Measurements from ENCODE around the gene KIF14. TPM values are rescaled to one million over a fixed set of nuclear protein-coding genes. Genes with fewer than 3 reads are reported as not detected.

The KIF14 gene, protein sequence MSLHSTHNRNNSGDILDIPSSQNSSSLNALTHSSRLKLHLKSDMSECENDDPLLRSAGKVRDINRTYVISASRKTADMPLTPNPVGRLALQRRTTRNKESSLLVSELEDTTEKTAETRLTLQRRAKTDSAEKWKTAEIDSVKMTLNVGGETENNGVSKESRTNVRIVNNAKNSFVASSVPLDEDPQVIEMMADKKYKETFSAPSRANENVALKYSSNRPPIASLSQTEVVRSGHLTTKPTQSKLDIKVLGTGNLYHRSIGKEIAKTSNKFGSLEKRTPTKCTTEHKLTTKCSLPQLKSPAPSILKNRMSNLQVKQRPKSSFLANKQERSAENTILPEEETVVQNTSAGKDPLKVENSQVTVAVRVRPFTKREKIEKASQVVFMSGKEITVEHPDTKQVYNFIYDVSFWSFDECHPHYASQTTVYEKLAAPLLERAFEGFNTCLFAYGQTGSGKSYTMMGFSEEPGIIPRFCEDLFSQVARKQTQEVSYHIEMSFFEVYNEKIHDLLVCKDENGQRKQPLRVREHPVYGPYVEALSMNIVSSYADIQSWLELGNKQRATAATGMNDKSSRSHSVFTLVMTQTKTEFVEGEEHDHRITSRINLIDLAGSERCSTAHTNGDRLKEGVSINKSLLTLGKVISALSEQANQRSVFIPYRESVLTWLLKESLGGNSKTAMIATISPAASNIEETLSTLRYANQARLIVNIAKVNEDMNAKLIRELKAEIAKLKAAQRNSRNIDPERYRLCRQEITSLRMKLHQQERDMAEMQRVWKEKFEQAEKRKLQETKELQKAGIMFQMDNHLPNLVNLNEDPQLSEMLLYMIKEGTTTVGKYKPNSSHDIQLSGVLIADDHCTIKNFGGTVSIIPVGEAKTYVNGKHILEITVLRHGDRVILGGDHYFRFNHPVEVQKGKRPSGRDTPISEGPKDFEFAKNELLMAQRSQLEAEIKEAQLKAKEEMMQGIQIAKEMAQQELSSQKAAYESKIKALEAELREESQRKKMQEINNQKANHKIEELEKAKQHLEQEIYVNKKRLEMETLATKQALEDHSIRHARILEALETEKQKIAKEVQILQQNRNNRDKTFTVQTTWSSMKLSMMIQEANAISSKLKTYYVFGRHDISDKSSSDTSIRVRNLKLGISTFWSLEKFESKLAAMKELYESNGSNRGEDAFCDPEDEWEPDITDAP (N-terminal part only)
- total RNA-seq (ENCODE audit: low replicate concordance): 39.0 and 60.2 TPM in 2 replicates

GRCh38 chr1:200620273-200621131, at the start of gene KIF14:
Gene KIF14, minus strand, starts transcription at chr1:200620751. Its CDS starts 2,028 bp downstream, at chr1:200618723.
- Histone ChIP-seq H3K9me3 (ENCODE audit: low read depth) (no peaks in the 10 kb centered on the region), H4K20me1 (ENCODE audit: low read depth) (no peaks in the 10 kb centered on the region), H3K27ac (no peak within 1 kb of the TSS), H3K9ac (peak within 1 kb of the TSS; percentile 71), H3K79me2 (ENCODE audit: low read depth) (peaks cover 46% of the 10 kb centered on the region), H3F3A (ENCODE audit: low read depth) (peaks cover 10% of the 10 kb centered on the region), H2AFZ (replicated peaks) (peak within 1 kb of the TSS; percentile 58), H3K36me3 (peaks cover 9% of the 10 kb centered on the region), H3K4me2 (peak within 1 kb of the TSS; percentile 91), H3K4me3 (peak within 1 kb of the TSS; percentile 82), H3K4me1 (peaks cover 11% of the 10 kb centered on the region), H3K27me3 (no peaks in the 10 kb centered on the region)
- H3K4me3 Mint-ChIP-seq: peak within 1 kb of the TSS; percentile 90
- TF ChIP-seq EZH2phosphoT487 (IDR thresholded peaks at IDR 0.05) (no peak), EZH2 (IDR thresholded peaks at IDR 0.05) (no peak)
- TF ChIP-seq, protein P1, sequence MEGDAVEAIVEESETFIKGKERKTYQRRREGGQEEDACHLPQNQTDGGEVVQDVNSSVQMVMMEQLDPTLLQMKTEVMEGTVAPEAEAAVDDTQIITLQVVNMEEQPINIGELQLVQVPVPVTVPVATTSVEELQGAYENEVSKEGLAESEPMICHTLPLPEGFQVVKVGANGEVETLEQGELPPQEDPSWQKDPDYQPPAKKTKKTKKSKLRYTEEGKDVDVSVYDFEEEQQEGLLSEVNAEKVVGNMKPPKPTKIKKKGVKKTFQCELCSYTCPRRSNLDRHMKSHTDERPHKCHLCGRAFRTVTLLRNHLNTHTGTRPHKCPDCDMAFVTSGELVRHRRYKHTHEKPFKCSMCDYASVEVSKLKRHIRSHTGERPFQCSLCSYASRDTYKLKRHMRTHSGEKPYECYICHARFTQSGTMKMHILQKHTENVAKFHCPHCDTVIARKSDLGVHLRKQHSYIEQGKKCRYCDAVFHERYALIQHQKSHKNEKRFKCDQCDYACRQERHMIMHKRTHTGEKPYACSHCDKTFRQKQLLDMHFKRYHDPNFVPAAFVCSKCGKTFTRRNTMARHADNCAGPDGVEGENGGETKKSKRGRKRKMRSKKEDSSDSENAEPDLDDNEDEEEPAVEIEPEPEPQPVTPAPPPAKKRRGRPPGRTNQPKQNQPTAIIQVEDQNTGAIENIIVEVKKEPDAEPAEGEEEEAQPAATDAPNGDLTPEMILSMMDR (IDR thresholded peaks at IDR 0.05): no peak
- H3K27ac Mint-ChIP-seq: peak within 1 kb of the TSS; percentile 54
- H3K4me1 Mint-ChIP-seq: peaks cover 14% of the 10 kb centered on the region
- no peaks in the 10 kb centered on the region for H3K27me3 Mint-ChIP-seq (ENCODE audit: insufficient read depth, low read depth)
- H3K36me3 Mint-ChIP-seq: peaks cover 12% of the 10 kb centered on the region
- peak; percentile 97 for DNase-seq (ENCODE audit: low spot score)
- no peaks in the 10 kb centered on the region for H3K9me3 Mint-ChIP-seq

DNA sequence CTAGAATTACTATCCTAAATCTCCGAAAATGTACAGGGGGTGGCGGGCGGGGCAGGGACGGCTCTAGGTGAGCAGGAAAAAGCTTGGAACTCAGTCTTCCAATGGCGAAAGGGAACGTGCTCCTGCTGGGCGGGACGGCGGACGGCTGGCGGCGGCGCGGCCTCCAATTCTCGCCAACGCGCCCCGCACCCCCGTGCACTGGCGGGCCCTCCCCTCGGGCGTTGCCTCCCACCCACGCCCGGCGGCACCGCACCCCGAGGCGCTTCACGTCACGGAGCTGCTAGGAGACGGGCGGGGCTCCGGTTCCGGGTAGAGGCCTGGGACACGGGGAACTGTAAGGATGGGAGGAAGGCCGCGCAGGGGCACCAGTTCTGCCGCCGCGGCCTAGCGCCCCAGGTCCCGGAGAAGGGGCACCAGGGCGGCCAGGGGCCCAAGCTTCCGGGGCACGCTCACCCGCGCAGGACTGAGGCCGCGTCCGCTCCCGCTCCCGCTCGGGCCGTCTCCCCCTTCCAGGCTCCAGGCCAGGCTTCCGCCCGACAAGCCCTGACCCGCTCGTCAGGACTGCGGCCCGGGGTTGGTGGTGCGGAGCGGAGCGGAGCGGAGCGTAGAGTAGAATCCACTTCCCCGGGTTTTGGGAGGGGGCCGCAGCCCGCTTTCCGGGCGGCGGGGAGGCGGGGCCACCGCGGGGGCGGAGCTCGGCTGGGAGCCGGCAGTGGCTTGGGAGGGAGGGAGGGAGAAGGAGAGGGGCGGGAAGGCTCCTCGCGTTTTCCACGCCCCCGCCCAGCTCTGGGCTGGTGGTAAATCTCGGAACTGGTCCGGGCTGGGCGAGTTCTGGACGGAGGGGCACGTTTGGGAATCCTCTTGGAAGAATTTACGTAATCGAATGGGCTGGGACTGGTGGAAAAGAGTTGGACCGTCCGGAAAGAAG, 49.0 kb upstream of the KIF14 start, which contains the start of gene DDX59:
Gene DDX59 (minus strand): TSS at position 594 of the 928 bp plus-strand sequence. CDS start 3,167 bp downstream, outside the sequence.
- peak; percentile 97 for DNase-seq (ENCODE audit: low spot score)
- Histone ChIP-seq H3K9me3 (ENCODE audit: low read depth) (no peaks in the 10 kb centered on the region), H3K9ac (peak within 1 kb of the TSS; percentile 84), H3F3A (ENCODE audit: low read depth) (peaks cover 17% of the 10 kb centered on the region), H3K4me3 (peak within 1 kb of the TSS; percentile 60), H3K4me2 (peak within 1 kb of the TSS; percentile 98), H3K27ac (peak within 1 kb of the TSS; percentile 96), H3K79me2 (ENCODE audit: low read depth) (peaks cover 39% of the 10 kb centered on the region), H2AFZ (replicated peaks) (peak within 1 kb of the TSS; percentile 79), H3K4me1 (peaks cover 8% of the 10 kb centered on the region), H3K27me3 (no peaks in the 10 kb centered on the region), H4K20me1 (ENCODE audit: low read depth) (no peaks in the 10 kb centered on the region), H3K36me3 (no peaks in the 10 kb centered on the region)
- H3K36me3 Mint-ChIP-seq: peaks cover 18% of the 10 kb centered on the region
- H3K4me3 Mint-ChIP-seq: peak within 1 kb of the TSS; percentile 96
- H3K4me1 Mint-ChIP-seq: peaks cover 26% of the 10 kb centered on the region
- no peaks in the 10 kb centered on the region for H3K9me3 Mint-ChIP-seq
- H3K27me3 Mint-ChIP-seq (ENCODE audit: insufficient read depth, low read depth): peaks cover 3% of the 10 kb centered on the region
- peak within 1 kb of the TSS; percentile 97 for H3K27ac Mint-ChIP-seq
- TF ChIP-seq EZH2 (IDR thresholded peaks at IDR 0.05) (no peak), EZH2phosphoT487 (IDR thresholded peaks at IDR 0.05) (no peak)
- TF ChIP-seq, protein P1 (IDR thresholded peaks at IDR 0.05): no peak

Measured in neural progenitor cell (in vitro differentiated cells).